K562 (cell line): ENCODE results near the gene ARFGAP1.

Experiments
- EZH2 ChIP-seq: IDR thresholded peaks from 2 replicates; pipeline ENCODE4 v1.6.1; 2012; ENCODE audit warnings: low read depth, mild to moderate bottlenecking, inconsistent platforms, low read length, borderline replicate concordance
- GTF2F1 ChIP-seq: IDR thresholded peaks from 2 replicates; pipeline ENCODE4 v1.6.1; 2011; ENCODE audit warnings: low read depth, low read length, improper control_type of control experiment
- SREBF2 ChIP-seq: sonication (generic); formaldehyde crosslinking; IDR thresholded peaks from 2 replicates; pipeline ENCODE4 v1.4.0; 2020; ENCODE audit warnings: mild to moderate bottlenecking, missing genetic modification reagents
- ZEB2 ChIP-seq: fragments of 450-650 bp; IDR thresholded peaks from 2 replicates; pipeline ENCODE4 v1.6.1; 2016

DNA sequence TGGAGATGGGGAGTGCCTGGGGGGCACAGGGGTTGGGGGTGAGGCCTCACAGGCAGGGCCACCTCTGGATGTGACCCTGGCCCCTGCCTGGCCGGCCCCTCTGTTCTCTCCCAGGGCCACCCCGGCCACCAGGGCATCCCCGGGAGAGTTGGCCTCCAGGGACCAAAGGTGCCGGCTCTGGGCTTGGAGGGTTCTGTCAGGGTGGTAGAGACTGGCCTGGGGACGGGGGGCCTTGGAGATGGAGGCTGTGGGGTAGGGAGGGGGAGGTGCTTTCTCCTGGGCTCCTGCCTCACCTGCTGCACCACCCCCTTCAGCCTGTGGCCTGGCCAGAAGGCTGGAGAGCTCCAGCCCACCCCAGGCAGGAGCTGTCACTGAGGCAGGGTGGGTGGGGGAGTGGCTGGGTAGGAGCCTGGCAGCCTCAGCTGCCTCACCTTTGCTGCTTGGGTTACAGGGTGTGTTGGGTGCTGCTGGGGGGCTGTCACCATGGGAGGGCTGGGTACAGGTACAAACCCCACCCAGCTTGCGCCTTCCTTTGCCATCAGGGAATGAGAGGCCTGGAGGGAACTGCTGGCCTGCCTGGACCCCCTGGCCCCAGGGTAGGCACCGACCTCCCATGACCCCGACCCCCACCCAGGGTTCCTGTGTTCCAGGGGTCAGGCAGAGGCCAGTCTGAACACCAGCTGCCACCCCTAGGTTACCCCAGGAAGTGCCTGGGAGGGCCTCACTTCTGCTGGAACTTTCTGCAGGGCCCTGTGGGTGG is 53.1 kb downstream of the ARFGAP1 start:
- TF ChIP-seq SREBF2 (CRISPR knock-in tag): no peak
- no peak for TF ChIP-seq ZEB2
- TF ChIP-seq GTF2F1: no peak
- TF ChIP-seq EZH2: no peak
